Measurements from ENCODE around the gene STIM1. TPM values are rescaled to one million over a fixed set of nuclear protein-coding genes. Genes with fewer than 3 reads are reported as not detected.

The STIM1 gene
- total RNA-seq, 1 donor, result 57.9 TPM

GRCh38 chr11:3939651-3940190 lies 84.3 kb downstream of the STIM1 start:
- Histone ChIP-seq H3K4me1 (ENCODE audit: insufficient read depth, low read length) (peaks cover 50% of the 10 kb centered on the region), H3K4me3 (ENCODE audit: insufficient read depth, low read length) (no peak overlapping the region), H3K4me2 (ENCODE audit: insufficient read depth, low read length) (peak overlapping the region; percentile 62), H3K9me3 (ENCODE audit: low read depth, low read length) (no peaks in the 10 kb centered on the region), H4K20me1 (ENCODE audit: insufficient read depth, low read length) (no peaks in the 10 kb centered on the region), H3K36me3 (ENCODE audit: insufficient read depth, low read length) (no peaks in the 10 kb centered on the region), H3K27ac (ENCODE audit: low read depth, low read length) (peak overlapping the region; percentile 74), H3K79me2 (ENCODE audit: insufficient read depth, low read length) (peaks cover 14% of the 10 kb centered on the region), H3K27me3 (ENCODE audit: insufficient read depth, low read length) (no peaks in the 10 kb centered on the region), H2AFZ (ENCODE audit: low read length) (no peak overlapping the region)
- no peak for DNase-seq (ENCODE audit: insufficient read length, low spot score, missing footprints)
- no peak for TF ChIP-seq CTCF (IDR thresholded peaks at IDR 0.05; ENCODE audit: extremely low read depth, low read depth, low read length)

- no peaks in the 10 kb centered on the region for H3K9me3 ChIP-seq (ENCODE audit: low read depth, low read length)
- H3K36me3 ChIP-seq (ENCODE audit: insufficient read depth, low read length), result no peaks in the 10 kb centered on the region
- H3K4me2 ChIP-seq (ENCODE audit: insufficient read depth, low read length), result no peak overlapping the region
- H3K4me1 ChIP-seq (ENCODE audit: insufficient read depth, low read length), result peaks cover 59% of the 10 kb centered on the region
- peak overlapping the region; percentile 21 for H3K27ac ChIP-seq (ENCODE audit: low read depth, low read length)
- no peaks in the 10 kb centered on the region for H4K20me1 ChIP-seq (ENCODE audit: insufficient read depth, low read length)
- no peak for TF ChIP-seq CTCF (IDR thresholded peaks at IDR 0.05; ENCODE audit: extremely low read depth, low read depth, low read length)
- H2AFZ ChIP-seq (ENCODE audit: low read length), result no peak overlapping the region
- H3K27me3 ChIP-seq (ENCODE audit: insufficient read depth, low read length), result no peaks in the 10 kb centered on the region
- DNase-seq (ENCODE audit: insufficient read length, low spot score, missing footprints), result no peak
- H3K79me2 ChIP-seq (ENCODE audit: insufficient read depth, low read length), result peaks cover 13% of the 10 kb centered on the region
- H3K4me3 ChIP-seq (ENCODE audit: insufficient read depth, low read length), result no peak overlapping the region
Observed at GRCh38 chr11:3942160-3942955, 86.9 kb downstream of the STIM1 start.

- H3K4me3 ChIP-seq (ENCODE audit: insufficient read depth, low read length), result no peak overlapping the region
- H3K9me3 ChIP-seq (ENCODE audit: low read depth, low read length), result no peaks in the 10 kb centered on the region
- TF ChIP-seq CTCF (IDR thresholded peaks at IDR 0.05; ENCODE audit: extremely low read depth, low read depth, low read length), result no peak
- peaks cover 59% of the 10 kb centered on the region for H3K4me1 ChIP-seq (ENCODE audit: insufficient read depth, low read length)
- DNase-seq (ENCODE audit: insufficient read length, low spot score, missing footprints), result peak; percentile 42
- H4K20me1 ChIP-seq (ENCODE audit: insufficient read depth, low read length), result no peaks in the 10 kb centered on the region
- H3K27me3 ChIP-seq (ENCODE audit: insufficient read depth, low read length), result no peaks in the 10 kb centered on the region
- H3K36me3 ChIP-seq (ENCODE audit: insufficient read depth, low read length), result no peaks in the 10 kb centered on the region
- H3K4me2 ChIP-seq (ENCODE audit: insufficient read depth, low read length), result no peak overlapping the region
- H3K79me2 ChIP-seq (ENCODE audit: insufficient read depth, low read length), result peaks cover 13% of the 10 kb centered on the region
- H3K27ac ChIP-seq (ENCODE audit: low read depth, low read length), result peak overlapping the region; percentile 21
- H2AFZ ChIP-seq (ENCODE audit: low read length), result no peak overlapping the region
Observed at GRCh38 chr11:3942956-3943497, 87.6 kb downstream of the STIM1 start.

- peaks cover 49% of the 10 kb centered on the region for H3K4me1 ChIP-seq (ENCODE audit: insufficient read depth, low read length)
- DNase-seq (ENCODE audit: insufficient read length, low spot score, missing footprints), result peak; percentile 41
- peaks cover 13% of the 10 kb centered on the region for H3K79me2 ChIP-seq (ENCODE audit: insufficient read depth, low read length)
- H3K4me2 ChIP-seq (ENCODE audit: insufficient read depth, low read length), result peak overlapping the region; percentile 45
- no peaks in the 10 kb centered on the region for H4K20me1 ChIP-seq (ENCODE audit: insufficient read depth, low read length)
- TF ChIP-seq CTCF (IDR thresholded peaks at IDR 0.05; ENCODE audit: extremely low read depth, low read depth, low read length), result no peak
- no peaks in the 10 kb centered on the region for H3K9me3 ChIP-seq (ENCODE audit: low read depth, low read length)
- no peaks in the 10 kb centered on the region for H3K27me3 ChIP-seq (ENCODE audit: insufficient read depth, low read length)
- peak overlapping the region; percentile 50 for H3K27ac ChIP-seq (ENCODE audit: low read depth, low read length)
- no peak overlapping the region for H3K4me3 ChIP-seq (ENCODE audit: insufficient read depth, low read length)
- no peak overlapping the region for H2AFZ ChIP-seq (ENCODE audit: low read length)
- no peaks in the 10 kb centered on the region for H3K36me3 ChIP-seq (ENCODE audit: insufficient read depth, low read length)
Observed at GRCh38 chr11:3944198-3944597, 88.7 kb downstream of the STIM1 start.

All from osteoblast (primary cell).